GM23248 (cell line): ENCODE data around the gene TPRN.

Experiments
- EZH2 ChIP-seq: fragments of 200-600 bp; sonication (generic); IDR thresholded peaks from 2 replicates; pipeline ENCODE4 v1.6.1; 2018; ENCODE audit warnings: antibody characterized with exemption, mild to moderate bottlenecking; ENCODE audit not compliant: insufficient read depth, poor library complexity, severe bottlenecking
- EZH2phosphoT487 ChIP-seq: fragments of 200-600 bp; sonication (generic); IDR thresholded peaks from 2 replicates; pipeline ENCODE4 v1.6.1; 2018; ENCODE audit warnings: antibody characterized with exemption, moderate library complexity, mild to moderate bottlenecking, low read depth; ENCODE audit not compliant: insufficient read depth

GRCh38 chr9:137224830-137225694, 24.5 kb upstream of the TPRN start, which contains the start of gene CYSRT1:
- TF ChIP-seq EZH2 (no peak), EZH2phosphoT487 (no peak)
